Uterus (tissue), 2 donors: ENCODE measurements around the gene TMPRSS9.

Experiments
- CTCF ChIP-seq, 4 experiments: fragments of 200-600 bp in 2 of 4; fragments of 450-650 bp in 2 of 4; sonication (generic) in 2 of 4; IDR thresholded peaks; one replicate each; pipeline ENCODE4 v1.5.1; 2016 to 2019; ENCODE audit warnings: antibody characterized with exemption in 4 of 4, mild to moderate bottlenecking in 2 of 4, moderate library complexity in 1 of 4
- POLR2A ChIP-seq, 2 donors: fragments of 450-650 bp; IDR thresholded peaks; one replicate each; pipeline ENCODE4 v1.6.1; 2016; ENCODE audit warnings: antibody characterized with exemption in 2 of 2, mild to moderate bottlenecking in 1 of 2, moderate library complexity in 1 of 2

DNA sequence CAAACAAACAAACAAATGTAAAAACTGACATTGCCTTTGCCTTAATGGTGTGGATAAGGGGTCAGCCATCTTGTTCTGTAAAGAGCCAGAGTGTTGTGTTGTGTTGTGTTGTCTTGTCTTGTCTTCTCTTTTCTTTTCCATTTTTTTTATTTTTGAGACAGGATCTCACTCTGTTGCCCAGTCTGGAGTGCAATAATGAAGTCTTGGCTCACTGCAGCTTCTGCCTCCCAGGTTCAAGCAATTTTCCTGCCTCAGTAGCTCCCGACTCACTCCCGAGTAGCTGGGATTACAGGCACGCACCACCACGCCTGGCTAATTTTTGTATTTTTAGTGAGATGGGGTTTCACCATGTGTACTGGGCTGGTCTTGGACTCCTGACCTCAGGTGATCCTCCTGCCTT, 39.5 kb downstream of the TMPRSS9 start:
- no peak for TF ChIP-seq CTCF (IDR thresholded peaks at IDR 0.05)
- no peak for TF ChIP-seq POLR2A (IDR thresholded peaks at IDR 0.05)
